Mammary epithelial cell (primary cell): ENCODE measurements around the gene SH3BP1.

Source experiments
- EZH2 ChIP-seq: IDR thresholded peaks from 2 replicates; pipeline ENCODE4 v1.6.1; 2012; ENCODE audit warnings: low read length, inconsistent platforms, borderline replicate concordance
- TF ChIP-seq, protein P1 (sequence below), 2 donors: IDR thresholded peaks in 1 of 2; conservative IDR thresholded peaks in 1 of 2; 2 replicates each; pipeline ENCODE4 v1.5.1; 2011 to 2012; ENCODE audit warnings: inconsistent platforms in 2 of 2, low read length in 2 of 2, mild to moderate bottlenecking in 2 of 2, control low read depth in 1 of 2, low read depth in 1 of 2; ENCODE audit not compliant: insufficient read depth in 1 of 2; ENCODE audit errors: extremely low read depth in 1 of 2

DNA sequence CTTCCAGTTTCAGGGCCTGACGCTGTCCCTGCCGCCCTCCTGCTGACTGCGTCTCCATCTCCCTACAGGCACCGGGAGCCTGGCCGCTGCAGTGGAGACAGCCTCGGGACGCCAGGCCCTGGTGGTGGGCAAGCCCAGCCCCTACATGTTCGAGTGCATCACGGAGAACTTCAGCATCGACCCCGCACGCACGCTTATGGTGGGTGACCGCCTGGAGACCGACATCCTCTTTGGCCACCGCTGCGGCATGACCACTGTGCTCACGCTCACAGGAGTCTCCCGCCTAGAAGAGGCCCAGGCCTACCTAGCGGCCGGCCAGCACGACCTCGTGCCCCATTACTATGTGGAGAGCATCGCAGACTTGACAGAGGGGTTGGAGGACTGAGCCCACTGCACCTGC lies 26.0 kb downstream of the SH3BP1 start:
- TF ChIP-seq, protein P1, sequence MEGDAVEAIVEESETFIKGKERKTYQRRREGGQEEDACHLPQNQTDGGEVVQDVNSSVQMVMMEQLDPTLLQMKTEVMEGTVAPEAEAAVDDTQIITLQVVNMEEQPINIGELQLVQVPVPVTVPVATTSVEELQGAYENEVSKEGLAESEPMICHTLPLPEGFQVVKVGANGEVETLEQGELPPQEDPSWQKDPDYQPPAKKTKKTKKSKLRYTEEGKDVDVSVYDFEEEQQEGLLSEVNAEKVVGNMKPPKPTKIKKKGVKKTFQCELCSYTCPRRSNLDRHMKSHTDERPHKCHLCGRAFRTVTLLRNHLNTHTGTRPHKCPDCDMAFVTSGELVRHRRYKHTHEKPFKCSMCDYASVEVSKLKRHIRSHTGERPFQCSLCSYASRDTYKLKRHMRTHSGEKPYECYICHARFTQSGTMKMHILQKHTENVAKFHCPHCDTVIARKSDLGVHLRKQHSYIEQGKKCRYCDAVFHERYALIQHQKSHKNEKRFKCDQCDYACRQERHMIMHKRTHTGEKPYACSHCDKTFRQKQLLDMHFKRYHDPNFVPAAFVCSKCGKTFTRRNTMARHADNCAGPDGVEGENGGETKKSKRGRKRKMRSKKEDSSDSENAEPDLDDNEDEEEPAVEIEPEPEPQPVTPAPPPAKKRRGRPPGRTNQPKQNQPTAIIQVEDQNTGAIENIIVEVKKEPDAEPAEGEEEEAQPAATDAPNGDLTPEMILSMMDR (conservative IDR thresholded peaks at IDR 0.05 in 1 of 2, IDR thresholded peaks at IDR 0.05 in 1 of 2; ENCODE audit: extremely low read depth in 1 of 2, insufficient read depth in 1 of 2, low read depth in 1 of 2, low read length in 2 of 2), result no peak
- TF ChIP-seq EZH2, result no peak
